GM23338 (cell line): ENCODE results near the gene DOCK1. TPM values are rescaled to one million over a fixed set of nuclear protein-coding genes. Genes with fewer than 3 reads are reported as not detected.

Experiments
- ATAC-seq: fragments of 200-7000 bp; cut with Tn5 transposase; 3 replicates; pipeline ENCODE4 v1.9.1; 2020
- DNase-seq: peaks from one replicate; pipeline ENCODE4 v3.0.0-alpha.2; 2015; ENCODE audit warnings: low spot score
- H2AFZ ChIP-seq: fragments of 200-600 bp; sonication (generic); 2 replicates; pipeline ENCODE4 v1.8.0; 2016; ENCODE audit warnings: antibody characterized with exemption, mild to moderate bottlenecking, moderate library complexity
- H3F3A ChIP-seq: fragments of 200-600 bp; sonication (generic); replicated peaks from 2 replicates; pipeline ENCODE4 v1.8.0; 2017; ENCODE audit warnings: antibody characterized with exemption, mixed run types, low read depth
- H3K27ac ChIP-seq: fragments of 200-600 bp; sonication (generic); 2 replicates; pipeline ENCODE4 v1.6.1; 2016; ENCODE audit warnings: low read depth
- H3K27me3 ChIP-seq: fragments of 200-600 bp; sonication (generic); 2 replicates; pipeline ENCODE4 v1.8.0; 2016; ENCODE audit warnings: mild to moderate bottlenecking, mixed run types, moderate library complexity; ENCODE audit not compliant: insufficient read depth
- H3K36me3 ChIP-seq: fragments of 200-600 bp; sonication (generic); 2 replicates; pipeline ENCODE4 v1.8.0; 2016; ENCODE audit warnings: mild to moderate bottlenecking; ENCODE audit not compliant: insufficient read depth
- H3K4me1 ChIP-seq: fragments of 200-600 bp; sonication (generic); 2 replicates; pipeline ENCODE4 v1.8.0; 2016; ENCODE audit warnings: mild to moderate bottlenecking, moderate library complexity; ENCODE audit not compliant: insufficient read depth
- H3K4me2 ChIP-seq: fragments of 200-600 bp; sonication (generic); 2 replicates; pipeline ENCODE4 v1.7.1; 2017; ENCODE audit warnings: mixed run types
- H3K4me3 ChIP-seq: fragments of 200-600 bp; sonication (generic); 2 replicates; pipeline ENCODE4 v1.6.1; 2016; ENCODE audit warnings: mixed run types
- H3K79me2 ChIP-seq: fragments of 200-600 bp; sonication (generic); replicated peaks from 2 replicates; pipeline ENCODE4 v1.8.0; 2017; ENCODE audit warnings: mild to moderate bottlenecking; ENCODE audit not compliant: insufficient read depth
- H3K9me2 ChIP-seq: fragments of 200-600 bp; sonication (generic); 2 replicates; pipeline ENCODE4 v1.8.0; 2017; ENCODE audit not compliant: insufficient read depth
- H4K20me1 ChIP-seq: fragments of 200-600 bp; sonication (generic); replicated peaks from 2 replicates; pipeline ENCODE4 v1.8.0; 2017; ENCODE audit warnings: mild to moderate bottlenecking; ENCODE audit not compliant: insufficient read depth
- H3K27ac Mint-ChIP-seq: 2 replicates; pipeline ENCODE4 v1.8.0; 2020; ENCODE audit warnings: inconsistent platforms, mild to moderate bottlenecking, moderate library complexity, mixed read lengths
- H3K27me3 Mint-ChIP-seq: 3 replicates; pipeline ENCODE4 v1.8.0; 2022; ENCODE audit warnings: low read depth, mild to moderate bottlenecking, moderate library complexity, mixed read lengths, inconsistent platforms; ENCODE audit not compliant: insufficient read depth, poor library complexity
- H3K36me3 Mint-ChIP-seq: 3 replicates; pipeline ENCODE4 v1.8.0; 2021; ENCODE audit warnings: low read depth, mild to moderate bottlenecking, inconsistent platforms, moderate library complexity, mixed read lengths
- H3K4me1 Mint-ChIP-seq: 3 replicates; pipeline ENCODE4 v1.8.0; 2020; ENCODE audit warnings: mild to moderate bottlenecking, inconsistent platforms, mixed read lengths
- H3K4me3 Mint-ChIP-seq: 3 replicates; pipeline ENCODE4 v1.8.0; 2021; ENCODE audit warnings: moderate library complexity, mild to moderate bottlenecking, inconsistent platforms, mixed read lengths
- H3K9me3 Mint-ChIP-seq: 3 replicates; pipeline ENCODE4 v1.8.0; 2020; ENCODE audit warnings: moderate library complexity, mild to moderate bottlenecking, inconsistent platforms, mixed read lengths
- CREB1 ChIP-seq: fragments of 250-450 bp; sonication (Bioruptor Pico); IDR thresholded peaks from 2 replicates; pipeline ENCODE4 v1.5.0; 2020; ENCODE audit warnings: low read depth, mild to moderate bottlenecking, moderate library complexity
- CTCF ChIP-seq, 2 experiments: fragments of 200-600 bp in 1 of 2; sonication (generic) in 1 of 2; conservative IDR thresholded peaks; 2 replicates each; pipeline versions ENCODE4 v1.5.1 to v1.6.1; 2016 to 2017; ENCODE audit warnings: antibody characterized with exemption in 2 of 2, low read depth in 2 of 2, mild to moderate bottlenecking in 2 of 2, moderate library complexity in 1 of 2
- EZH2 ChIP-seq: fragments of 200-600 bp; sonication (generic); IDR thresholded peaks from one replicate; pipeline ENCODE4 v1.8.0; 2017; ENCODE audit warnings: antibody characterized with exemption, mild to moderate bottlenecking, low read depth; ENCODE audit not compliant: unreplicated experiment
- EZH2phosphoT487 ChIP-seq: fragments of 200-600 bp; sonication (generic); IDR thresholded peaks from one replicate; pipeline ENCODE4 v1.8.1; 2018; ENCODE audit warnings: antibody characterized with exemption; ENCODE audit not compliant: unreplicated experiment
- POLR2AphosphoS5 ChIP-seq: IDR thresholded peaks from 2 replicates; pipeline ENCODE4 v1.6.1; 2016; ENCODE audit warnings: antibody characterized with exemption, low read depth
- REST ChIP-seq: IDR thresholded peaks from one replicate; pipeline ENCODE4 v1.6.1; 2018; ENCODE audit warnings: antibody characterized with exemption; ENCODE audit not compliant: unreplicated experiment
- ZNF462 ChIP-seq: fragments of 250-450 bp; sonication (Bioruptor Pico); IDR thresholded peaks from 2 replicates; pipeline ENCODE4 v1.5.0; 2020; ENCODE audit warnings: mild to moderate bottlenecking, moderate library complexity
- polyA plus RNA-seq: library from polyadenylated mRNA; unstranded; fragments of >200 nt; fragmentation: Nextera tagmentation; extraction: Ambion mirVana; gene quantifications from 2 replicates; pipeline ENCODE4 v1.2.1, GENCODE V29; 2016
- total RNA-seq: library from RNA; depleted of rRNA; stranded (reverse); fragments of >200 nt; shearing (Covaris generic); gene quantifications from 2 replicates; pipeline ENCODE4 v1.2.3, GENCODE V29; 2014

DOCK1 gene
- total and polyA plus RNA-seq, 2 experiments from 2014 or later = 13.2 to 55.3 TPM

GRCh38 chr10:127410030-127410429 lies 504.8 kb downstream of the DOCK1 start (continued):
- no peak for TF ChIP-seq EZH2
- TF ChIP-seq POLR2AphosphoS5 = no peak

- H3F3A ChIP-seq = no peaks in the 10 kb centered on the region
- no peaks in the 10 kb centered on the region for H3K9me3 Mint-ChIP-seq
- peaks cover under 1% of the 10 kb centered on the region; the same call in 2 of the 3 replicates for H3K4me1 Mint-ChIP-seq
- no peaks in the 10 kb centered on the region for H3K36me3 ChIP-seq
- peaks cover 5% of the 10 kb centered on the region; the same call in 1 of the 3 replicates for H3K36me3 Mint-ChIP-seq
- H3K4me3 Mint-ChIP-seq = no peak overlapping the region
- H3K27ac Mint-ChIP-seq = no peak overlapping the region
- no peak for DNase-seq
- H3K4me3 ChIP-seq = no peak overlapping the region
- H3K27ac ChIP-seq = no peak overlapping the region
- H3K27me3 ChIP-seq = no peaks in the 10 kb centered on the region
- TF ChIP-seq EZH2phosphoT487 (no peak), REST (no peak), CREB1 (CRISPR knock-in tag) (no peak), EZH2 (no peak), CTCF (conservative IDR thresholded peaks at IDR 0.05; ENCODE audit: low read depth in 2 of 2) (no peak), ZNF462 (CRISPR knock-in tag) (no peak)
- H3K4me1 ChIP-seq = no peaks in the 10 kb centered on the region
- H3K79me2 ChIP-seq = no peaks in the 10 kb centered on the region
- no peak overlapping the region for H3K4me2 ChIP-seq
- H3K27me3 Mint-ChIP-seq = peaks cover 5% of the 10 kb centered on the region
- H3K9me2 ChIP-seq = no peaks in the 10 kb centered on the region
- ATAC-seq = no peak
- H2AFZ ChIP-seq = no peak overlapping the region
- H4K20me1 ChIP-seq = 0 out of 2 replicates have a peak, but pooled peaks cover 5% of the 10 kb centered on the region
Observed at GRCh38 chr10:127411062-127411461, 505.8 kb downstream of the DOCK1 start.
